Activated naive CD4-positive, alpha-beta T cell treated with anti-CD3 and anti-CD28 coated beads for 36 hours (primary cell): ENCODE measurements around the gene ACSL6. TPM values are rescaled to one million over a fixed set of nuclear protein-coding genes. Genes with fewer than 3 reads are reported as not detected.

ENCODE experiments used
- CTCF ChIA-PET: fragments of 350-600 bp; sonication (Branson Sonifier 250); formaldehyde crosslinking; loops from one replicate; lab custom pipeline; 2021; ENCODE audit warnings: antibody characterized with exemption; lab: Charles Lee
- DNase-seq: peaks from one replicate; pipeline ENCODE4 v3.0.0-alpha.2; 2020
- H3K27ac Mint-ChIP-seq: one replicate; pipeline ENCODE4 v1.8.0; 2021; ENCODE audit warnings: mild to moderate bottlenecking, mixed read lengths
- H3K27me3 Mint-ChIP-seq: one replicate; pipeline ENCODE4 v1.8.0; 2021; ENCODE audit warnings: low read depth, mixed read lengths
- H3K36me3 Mint-ChIP-seq: one replicate; pipeline ENCODE4 v1.8.0; 2021; ENCODE audit warnings: low read depth, mixed read lengths
- H3K4me1 Mint-ChIP-seq: one replicate; pipeline ENCODE4 v1.8.0; 2021; ENCODE audit warnings: low read depth, mixed read lengths
- H3K4me3 Mint-ChIP-seq: one replicate; pipeline ENCODE4 v1.8.0; 2021; ENCODE audit warnings: mild to moderate bottlenecking, moderate library complexity, mixed read lengths
- H3K9me3 Mint-ChIP-seq: one replicate; pipeline ENCODE4 v1.8.0; 2021; ENCODE audit warnings: mixed read lengths
- intact Hi-C: fragments of 100-400 bp; cut with micrococcal nuclease; formaldehyde crosslinking; loops from one replicate; pipeline ENCODE4 v1.15.1; 2023
- total RNA-seq, 2 experiments: library from RNA; stranded (reverse); gene quantifications; one replicate each; pipeline ENCODE4 v1.2.3, GENCODE V29; 2021

The ACSL6 gene
- total RNA-seq, 2 experiments from 2014 or later = 1.2 to 2.4 TPM

DNA sequence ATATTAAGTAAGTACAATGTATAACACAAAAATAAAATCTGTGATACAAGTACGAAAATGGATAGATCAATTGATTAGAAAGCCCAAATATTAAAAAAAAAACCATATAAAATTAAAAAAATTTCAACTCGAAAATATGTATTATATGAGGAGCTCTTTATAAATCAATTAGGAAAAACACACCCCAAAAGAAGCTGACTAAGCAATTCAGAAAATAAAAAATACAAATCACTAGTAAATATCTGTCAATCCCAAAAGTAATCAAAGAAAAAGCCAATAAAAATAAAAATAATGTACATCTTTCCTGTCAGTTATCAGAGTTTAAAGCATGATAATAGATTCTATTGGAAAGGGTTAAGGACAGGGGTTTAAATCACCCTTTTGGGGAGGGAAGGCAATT lies 10.2 kb upstream of the ACSL6 start:
- Mint-ChIP-seq H3K27me3 (peaks cover 17% of the 10 kb centered on the region), H3K4me1 (peaks cover 28% of the 10 kb centered on the region), H3K36me3 (no peaks in the 10 kb centered on the region), H3K9me3 (no peaks in the 10 kb centered on the region), H3K27ac (no peak overlapping the region), H3K4me3 (no peak overlapping the region)
- DNase-seq = no peak
- intact Hi-C loops = loop anchor here (2.0 to 10.0 kb wide), 6 partner anchors 167 to 767 kb away; no protein-coding TSS in a partner anchor
- CTCF ChIA-PET = interaction anchor here (1.0 to 1.9 kb wide), 3 partner anchors 14 to 82 kb away, joined by 3 to 8 read pairs (median 3); no protein-coding TSS in a partner anchor

- H3K4me3 Mint-ChIP-seq = no peak overlapping the region
Observed at GRCh38 chr5:132020568-132021339, 9.3 kb upstream of the ACSL6 start.

DNA sequence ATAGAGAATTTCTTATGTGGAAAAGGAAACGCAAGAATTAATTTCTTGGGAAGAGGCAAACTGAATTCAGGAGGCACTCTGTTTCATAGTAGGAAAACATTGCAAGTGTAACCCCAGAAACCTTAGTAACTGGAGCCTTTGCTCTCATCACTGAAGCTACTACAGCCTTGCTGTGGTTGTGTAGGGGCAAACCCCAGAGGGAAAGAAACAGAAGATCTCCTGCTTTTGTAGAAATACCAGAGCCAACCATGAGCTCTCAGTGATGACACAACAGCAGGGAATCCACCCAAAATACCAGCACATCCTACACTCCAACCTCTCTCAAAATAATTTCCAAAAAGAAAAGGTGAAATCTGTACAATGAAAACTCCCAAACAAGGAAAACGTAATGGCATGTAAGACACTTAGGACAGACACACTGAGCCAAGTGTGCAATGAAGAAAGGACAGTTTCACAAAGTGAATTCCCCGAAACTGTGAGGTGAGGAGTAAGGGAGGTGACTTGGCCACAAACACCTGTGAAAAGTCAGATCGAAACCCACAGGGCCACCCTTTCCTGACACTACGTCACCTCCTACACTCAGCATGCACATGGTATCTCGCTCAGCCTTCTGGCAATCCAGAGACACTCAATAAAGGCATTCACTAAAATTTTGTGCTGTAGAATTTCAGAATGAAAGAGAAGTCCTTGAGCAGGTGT lies 8.5 kb upstream of the ACSL6 start:
- Mint-ChIP-seq H3K36me3 (no peaks in the 10 kb centered on the region), H3K4me3 (peak overlapping the region; percentile 37), H3K4me1 (peaks cover 28% of the 10 kb centered on the region), H3K9me3 (no peaks in the 10 kb centered on the region), H3K27ac (peak overlapping the region; percentile 92), H3K27me3 (peaks cover 28% of the 10 kb centered on the region)
- DNase-seq = peak; percentile 93
- intact Hi-C loops = loop anchor here (1.0 to 10.0 kb wide), 19 partner anchors 43 to 951 kb away; partner anchors contain the start of genes FNIP1 and RAPGEF6
- CTCF ChIA-PET = interaction anchor here (1.0 to 2.0 kb wide), 4 partner anchors 8 to 531 kb away, joined by 3 to 11 read pairs (median 6); no protein-coding TSS in a partner anchor

More at GRCh38 chr5:132020568-132021339, 9.3 kb upstream of the ACSL6 start:
- Mint-ChIP-seq H3K27me3 (peaks cover 25% of the 10 kb centered on the region), H3K4me1 (peaks cover 28% of the 10 kb centered on the region), H3K27ac (peak overlapping the region; percentile 92), H3K36me3 (no peaks in the 10 kb centered on the region), H3K9me3 (no peaks in the 10 kb centered on the region)
- CTCF ChIA-PET = interaction anchor here (1.0 to 2.0 kb wide), 5 partner anchors 7 to 83 kb away, joined by 3 to 8 read pairs (median 3); no protein-coding TSS in a partner anchor
- DNase-seq = no peak
- intact Hi-C loops = loop anchor here (1.0 to 10.0 kb wide), 19 partner anchors 43 to 951 kb away; partner anchors contain the start of genes FNIP1 and RAPGEF6

DNA sequence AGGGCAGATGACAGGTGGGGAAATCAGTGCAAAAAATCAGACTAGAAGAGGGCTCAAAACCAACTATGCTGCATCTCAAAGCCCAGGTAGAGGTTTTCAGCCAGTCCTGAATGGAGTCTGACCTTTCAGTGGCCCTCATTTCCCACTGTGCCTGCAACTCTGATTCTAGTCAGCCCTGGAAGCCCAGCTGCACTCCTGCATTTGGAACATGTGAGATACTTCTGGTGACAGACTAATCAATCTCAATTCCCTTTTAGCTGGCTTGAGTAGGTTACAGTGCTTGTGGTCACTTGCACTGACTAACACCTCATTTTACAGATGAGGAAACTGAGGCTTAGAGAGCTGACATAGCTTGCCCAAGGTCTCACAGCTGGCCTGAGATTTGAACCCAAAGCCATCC lies 7.9 kb upstream of the ACSL6 start:
- no peak for DNase-seq
- CTCF ChIA-PET = interaction anchor here (1.0 to 2.0 kb wide), 4 partner anchors 9 to 530 kb away, joined by 3 to 11 read pairs (median 6); no protein-coding TSS in a partner anchor
- peaks cover 28% of the 10 kb centered on the region for H3K4me1 Mint-ChIP-seq
- no peak overlapping the region for H3K4me3 Mint-ChIP-seq
- H3K9me3 Mint-ChIP-seq = no peaks in the 10 kb centered on the region
- intact Hi-C loops = no loop called here
- H3K36me3 Mint-ChIP-seq = no peaks in the 10 kb centered on the region
- no peak overlapping the region for H3K27ac Mint-ChIP-seq
- peaks cover 33% of the 10 kb centered on the region for H3K27me3 Mint-ChIP-seq

DNA sequence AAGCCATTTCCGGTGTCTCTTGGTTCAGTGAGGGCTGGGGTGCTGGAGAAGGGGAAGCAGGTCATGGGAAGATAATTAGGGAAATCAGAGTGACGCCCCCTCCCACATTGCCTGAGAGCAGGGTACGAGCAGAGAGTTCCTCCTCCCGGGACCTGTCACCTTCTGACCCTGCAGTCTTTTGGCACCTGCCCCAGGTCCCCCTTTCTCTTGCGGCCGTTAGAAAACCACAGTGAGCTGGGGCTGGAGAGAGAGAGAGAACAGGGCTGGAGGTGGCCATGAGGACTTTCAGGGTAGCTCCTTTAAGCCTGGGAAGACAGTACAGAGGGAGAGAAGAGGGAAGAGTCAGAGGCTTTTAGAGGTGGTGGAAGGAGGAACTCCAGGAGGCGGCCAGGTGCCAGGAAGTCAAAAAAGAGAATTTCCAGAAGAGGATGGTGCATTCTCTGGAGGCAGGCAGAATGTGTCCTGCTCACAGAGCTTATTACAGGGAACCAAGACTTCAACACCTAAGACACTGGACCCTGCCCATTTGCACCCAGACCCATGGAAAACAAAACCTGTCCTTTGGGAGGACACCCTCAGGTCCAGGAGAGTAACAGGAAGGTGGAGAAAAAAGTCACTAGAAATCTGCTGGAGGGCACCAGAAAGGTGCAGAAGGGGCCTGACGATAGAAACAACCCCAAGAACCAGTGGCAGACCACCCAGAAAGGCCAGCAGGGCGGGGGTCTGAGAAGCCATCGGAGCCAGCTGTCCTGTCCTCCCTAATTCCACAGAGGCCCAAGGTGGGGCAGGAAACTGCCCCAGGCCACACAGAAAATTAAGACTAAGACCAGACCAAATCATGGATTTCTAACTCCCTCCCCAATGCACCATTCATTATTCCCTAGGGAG lies 6.5 kb upstream of the ACSL6 start:
- DNase-seq = no peak
- H3K27ac Mint-ChIP-seq = no peak overlapping the region
- CTCF ChIA-PET = no interaction called here
- intact Hi-C loops = no loop called here
- peaks cover 42% of the 10 kb centered on the region for H3K27me3 Mint-ChIP-seq
- H3K36me3 Mint-ChIP-seq = no peaks in the 10 kb centered on the region
- peaks cover 28% of the 10 kb centered on the region for H3K4me1 Mint-ChIP-seq
- H3K4me3 Mint-ChIP-seq = no peak overlapping the region
- H3K9me3 Mint-ChIP-seq = no peaks in the 10 kb centered on the region

GRCh38 chr5:132017316-132017715 lies 5.9 kb upstream of the ACSL6 start:
- no peak for DNase-seq
- Mint-ChIP-seq H3K4me3 (no peak overlapping the region), H3K4me1 (peaks cover 28% of the 10 kb centered on the region), H3K27me3 (peaks cover 45% of the 10 kb centered on the region), H3K27ac (no peak overlapping the region), H3K9me3 (no peaks in the 10 kb centered on the region), H3K36me3 (no peaks in the 10 kb centered on the region)
- CTCF ChIA-PET = interaction anchor here (2.0 kb wide), 1 partner anchor 9 kb away, joined by 10 read pairs; no protein-coding TSS in a partner anchor
- intact Hi-C loops = no loop called here

DNA sequence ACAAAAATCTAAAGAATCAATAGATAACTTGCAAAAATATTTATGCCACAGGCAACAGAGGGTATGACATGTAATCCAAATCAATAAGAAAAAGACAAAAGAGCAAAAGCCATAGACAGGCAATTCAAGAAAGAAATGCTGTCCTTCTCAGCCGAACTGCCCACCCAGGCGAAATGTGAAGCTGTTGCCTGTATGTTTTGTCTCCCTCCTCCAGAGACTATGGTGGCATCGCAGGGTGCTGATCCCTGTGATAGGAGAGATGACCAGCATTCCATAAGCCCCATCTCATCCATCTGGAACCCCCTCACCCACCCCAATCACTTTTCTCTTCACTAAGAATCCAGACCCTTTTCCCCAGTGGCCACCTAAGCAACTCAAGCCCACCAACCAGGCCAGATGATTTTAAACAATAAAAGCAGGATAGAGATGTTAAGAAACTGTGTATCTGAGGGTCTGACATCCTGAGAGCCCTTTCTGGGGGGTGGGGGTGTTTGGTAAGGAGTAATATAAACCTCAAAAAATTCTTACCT lies 5.3 kb upstream of the ACSL6 start:
- H3K9me3 Mint-ChIP-seq = no peaks in the 10 kb centered on the region
- H3K4me3 Mint-ChIP-seq = no peak overlapping the region
- peaks cover 50% of the 10 kb centered on the region for H3K27me3 Mint-ChIP-seq
- DNase-seq = no peak
- no peaks in the 10 kb centered on the region for H3K36me3 Mint-ChIP-seq
- intact Hi-C loops = no loop called here
- CTCF ChIA-PET = interaction anchor here (2.0 kb wide), 1 partner anchor 9 kb away, joined by 10 read pairs; no protein-coding TSS in a partner anchor
- no peak overlapping the region for H3K27ac Mint-ChIP-seq
- H3K4me1 Mint-ChIP-seq = peaks cover 28% of the 10 kb centered on the region

DNA sequence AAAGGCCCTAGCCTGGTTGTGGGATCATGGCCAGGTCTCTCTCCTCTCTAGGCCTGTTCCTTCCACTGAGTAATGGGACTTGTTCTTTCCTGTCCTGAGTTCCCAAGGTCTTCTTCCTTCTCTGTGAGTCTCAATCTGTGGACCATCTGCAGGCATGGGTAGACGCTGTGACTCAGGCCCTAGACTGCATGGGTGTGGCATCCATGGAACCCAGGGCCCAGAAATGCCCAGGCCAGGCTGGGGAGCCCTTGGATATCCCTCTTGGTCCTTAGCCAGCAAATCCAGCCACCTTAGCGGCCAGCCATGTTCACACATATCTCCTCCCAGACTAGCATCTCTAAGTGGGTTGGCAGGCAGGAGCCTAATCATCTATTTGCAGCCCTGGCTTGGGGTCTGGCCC lies 2.3 kb upstream of the ACSL6 start:
- Mint-ChIP-seq H3K36me3 (no peaks in the 10 kb centered on the region), H3K4me1 (peaks cover 15% of the 10 kb centered on the region), H3K4me3 (no peak overlapping the region), H3K9me3 (no peaks in the 10 kb centered on the region), H3K27ac (no peak overlapping the region), H3K27me3 (peaks cover 58% of the 10 kb centered on the region)
- DNase-seq = no peak
- intact Hi-C loops = no loop called here
- CTCF ChIA-PET = interaction anchor here (1.2 kb wide), 1 partner anchor 49 kb away, joined by 3 read pairs; no protein-coding TSS in a partner anchor

GRCh38 chr5:132013006-132013689 lies 1.7 kb upstream of the ACSL6 start:
- no peaks in the 10 kb centered on the region for H3K9me3 Mint-ChIP-seq
- no peak for DNase-seq
- CTCF ChIA-PET = interaction anchor here (1.2 kb wide), 1 partner anchor 49 kb away, joined by 3 read pairs; no protein-coding TSS in a partner anchor
- intact Hi-C loops = no loop called here
- no peaks in the 10 kb centered on the region for H3K36me3 Mint-ChIP-seq
- H3K4me1 Mint-ChIP-seq = peaks cover 15% of the 10 kb centered on the region
- no peak overlapping the region for H3K27ac Mint-ChIP-seq
- H3K27me3 Mint-ChIP-seq = peaks cover 57% of the 10 kb centered on the region
- no peak overlapping the region for H3K4me3 Mint-ChIP-seq

DNA sequence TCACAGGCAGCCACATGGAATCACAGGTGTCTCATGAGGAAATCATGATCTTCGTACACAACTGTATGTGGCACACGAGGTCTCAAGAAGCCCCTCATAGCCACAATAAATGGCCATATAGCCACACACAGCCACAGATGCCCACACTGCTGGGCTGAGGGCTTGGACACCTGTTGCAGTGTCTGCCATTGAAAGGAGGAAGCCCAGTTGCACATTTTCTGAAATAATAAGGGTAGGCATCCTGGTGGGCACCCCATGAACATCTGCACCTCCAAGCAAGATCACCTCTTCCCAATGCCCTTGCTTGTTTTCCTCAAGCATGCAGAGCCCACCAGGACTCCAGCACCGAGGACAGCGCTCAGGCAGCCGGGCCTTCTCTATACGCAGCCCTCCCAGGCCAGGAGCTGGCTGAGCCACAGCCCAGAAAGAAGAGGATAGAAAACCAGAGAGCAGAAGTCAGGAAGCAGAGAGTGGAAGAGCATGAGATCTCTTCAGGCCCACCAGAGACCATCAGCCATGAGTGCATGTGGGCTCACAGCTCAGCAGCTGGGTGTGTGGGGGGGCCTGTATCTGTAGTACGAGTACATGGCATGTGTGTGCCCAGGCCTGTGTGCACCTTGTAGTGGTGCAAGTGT lies 1.0 kb upstream of the ACSL6 start:
- CTCF ChIA-PET = interaction anchor here (0.8 to 1.2 kb wide), 2 partner anchors 50 to 423 kb away, joined by 3 to 7 read pairs; no protein-coding TSS in a partner anchor
- H3K27ac Mint-ChIP-seq = no peak overlapping the region
- peak overlapping the region; percentile 52 for H3K4me3 Mint-ChIP-seq
- no peaks in the 10 kb centered on the region for H3K36me3 Mint-ChIP-seq
- H3K27me3 Mint-ChIP-seq = peaks cover 53% of the 10 kb centered on the region
- intact Hi-C loops = no loop called here
- peak; percentile 58 for DNase-seq
- no peaks in the 10 kb centered on the region for H3K9me3 Mint-ChIP-seq
- peaks cover 12% of the 10 kb centered on the region for H3K4me1 Mint-ChIP-seq
